Measurements from ENCODE around the gene NOLC1.

NOLC1 gene
- total RNA-seq = 99.3 to 307 (median 122) reads per million in 4 experiments

- peak; percentile 99 for DNase-seq
Observed at GRCh38 chr10:102151774-102152544, at the start of gene NOLC1. Gene NOLC1 (plus strand): TSS chr10:102152389. CDS start chr10:102152411, 22 bp downstream.

DNA sequence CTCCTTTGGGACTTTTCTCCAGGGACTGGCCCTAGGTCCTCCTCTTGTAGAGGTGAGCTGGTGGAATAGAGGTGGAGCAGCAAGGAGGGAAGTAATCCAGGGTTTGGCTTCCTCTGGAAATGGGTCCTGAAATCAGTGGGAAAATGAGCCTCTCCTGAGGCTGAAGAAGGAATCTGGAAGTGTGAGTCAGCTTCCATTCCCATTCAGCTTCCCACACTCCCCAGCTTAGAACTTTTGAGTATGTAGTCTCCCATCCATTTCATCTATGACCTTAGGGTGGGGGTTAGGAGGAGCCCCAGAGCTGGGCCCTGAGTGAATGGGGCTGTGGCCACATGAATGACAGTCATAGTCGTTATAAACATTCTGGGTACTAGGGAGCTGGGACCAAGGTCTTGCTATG is 49.8 kb upstream of the NOLC1 start:
- no peak for DNase-seq

GRCh38 chr10:102106998-102107397 is 45.2 kb upstream of the NOLC1 start:
- DNase-seq = no peak

- DNase-seq = no peak
Observed at GRCh38 chr10:102109166-102110116, 42.7 kb upstream of the NOLC1 start.

GRCh38 chr10:102111276-102111675 is 40.9 kb upstream of the NOLC1 start:
- no peak for DNase-seq

DNA sequence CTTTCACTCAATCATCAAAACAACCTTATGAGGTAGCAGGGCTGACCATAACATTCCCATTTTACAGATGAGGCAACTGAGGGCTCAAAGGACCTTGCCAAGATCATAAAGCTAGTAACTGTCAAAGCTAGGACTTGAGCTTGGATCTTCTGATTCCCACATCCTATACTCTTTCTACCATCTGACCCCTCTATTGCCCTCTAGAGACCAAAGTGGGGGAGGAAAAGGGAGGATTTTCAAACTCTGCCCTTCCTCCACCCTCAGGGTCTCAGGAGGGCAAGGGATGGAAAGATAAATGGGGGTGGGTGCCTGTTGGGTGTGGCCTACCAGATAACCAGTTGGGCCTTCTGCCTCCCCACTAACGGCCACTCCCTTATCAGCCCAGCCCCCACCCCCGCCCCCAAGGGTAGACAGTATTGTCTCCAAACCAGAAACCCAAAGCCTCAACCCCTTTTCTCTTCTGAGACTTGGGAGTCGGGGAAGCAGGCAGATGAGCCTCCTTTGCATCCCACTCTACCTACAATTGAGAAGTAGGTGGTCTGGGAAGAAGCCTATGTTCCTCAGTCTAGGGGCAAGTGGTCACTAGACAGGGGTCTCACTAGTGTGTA is 39.9 kb upstream of the NOLC1 start:
- no peak for DNase-seq

DNA sequence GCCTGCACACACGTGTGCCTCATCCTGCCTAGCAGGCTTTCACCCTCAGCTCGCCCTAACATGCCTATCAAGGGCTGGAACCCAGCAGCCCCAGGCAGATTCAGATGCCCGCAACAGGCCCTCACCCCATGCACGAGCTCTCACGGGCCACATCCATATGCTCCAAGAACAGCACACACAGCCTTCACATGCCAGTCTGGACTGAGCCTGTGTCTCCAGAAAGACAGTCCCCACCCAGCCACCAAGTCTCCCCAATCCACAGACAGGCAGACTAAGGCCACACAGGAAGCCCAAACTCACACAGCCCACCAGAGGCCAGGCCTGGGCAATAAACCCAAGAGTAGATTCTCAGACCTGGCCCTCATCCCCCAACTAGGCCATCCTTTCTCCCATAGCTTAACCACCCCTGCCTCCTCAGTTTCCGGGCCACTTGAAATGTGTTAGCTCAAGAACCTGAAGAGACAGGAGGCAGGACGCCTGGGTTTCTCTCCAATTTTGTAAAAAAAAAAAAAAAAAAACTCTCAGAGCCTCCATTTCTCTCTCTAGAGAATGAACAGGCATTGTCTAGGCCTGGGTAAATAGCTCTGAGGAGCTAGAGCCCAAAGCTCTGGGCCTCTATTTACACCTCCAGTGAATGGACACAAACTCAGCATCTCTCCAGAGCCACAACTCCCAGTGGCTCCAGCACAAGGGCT is 38.8 kb upstream of the NOLC1 start:
- no peak for DNase-seq

- no peak for DNase-seq
Observed at GRCh38 chr10:102113956-102114857, 38.0 kb upstream of the NOLC1 start.

- DNase-seq = peak; percentile 80
Observed at GRCh38 chr10:102114861-102115618, 37.1 kb upstream of the NOLC1 start.

DNA sequence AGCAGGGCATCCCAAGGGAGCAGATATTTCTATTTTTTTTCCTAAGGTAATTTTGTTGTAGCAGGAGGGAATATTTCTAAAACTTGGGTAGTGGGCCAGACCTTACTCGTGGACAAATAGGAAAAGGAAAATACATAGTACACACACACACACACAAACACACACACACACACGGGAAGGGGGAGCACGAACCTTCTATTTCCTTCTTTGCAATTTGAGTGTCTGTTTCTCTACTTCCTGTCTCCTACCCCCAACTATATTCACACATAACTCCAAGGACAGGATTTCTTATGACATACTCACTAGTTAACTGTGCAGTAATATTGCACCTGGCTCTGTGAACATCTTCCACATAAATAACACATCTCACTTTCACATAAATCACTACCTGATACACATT is 36.4 kb upstream of the NOLC1 start:
- DNase-seq = no peak

GRCh38 chr10:102116656-102117055 is 35.5 kb upstream of the NOLC1 start:
- no peak for DNase-seq

GRCh38 chr10:102117391-102118159 is 34.6 kb upstream of the NOLC1 start:
- peak; percentile 20 for DNase-seq

- no peak for DNase-seq
Observed at GRCh38 chr10:102118867-102119266, 33.3 kb upstream of the NOLC1 start.

GRCh38 chr10:102119417-102120141 is 32.6 kb upstream of the NOLC1 start:
- DNase-seq = peak; percentile 51

GRCh38 chr10:102120142-102120990 is 31.8 kb upstream of the NOLC1 start, which contains the start of gene LDB1:
Gene LDB1 (minus strand): TSS chr10:102120368. CDS start chr10:102120110, 258 bp downstream.
- DNase-seq = peak; percentile 33

GRCh38 chr10:102120991-102121738 is 31.0 kb upstream of the NOLC1 start:
- no peak for DNase-seq

DNA sequence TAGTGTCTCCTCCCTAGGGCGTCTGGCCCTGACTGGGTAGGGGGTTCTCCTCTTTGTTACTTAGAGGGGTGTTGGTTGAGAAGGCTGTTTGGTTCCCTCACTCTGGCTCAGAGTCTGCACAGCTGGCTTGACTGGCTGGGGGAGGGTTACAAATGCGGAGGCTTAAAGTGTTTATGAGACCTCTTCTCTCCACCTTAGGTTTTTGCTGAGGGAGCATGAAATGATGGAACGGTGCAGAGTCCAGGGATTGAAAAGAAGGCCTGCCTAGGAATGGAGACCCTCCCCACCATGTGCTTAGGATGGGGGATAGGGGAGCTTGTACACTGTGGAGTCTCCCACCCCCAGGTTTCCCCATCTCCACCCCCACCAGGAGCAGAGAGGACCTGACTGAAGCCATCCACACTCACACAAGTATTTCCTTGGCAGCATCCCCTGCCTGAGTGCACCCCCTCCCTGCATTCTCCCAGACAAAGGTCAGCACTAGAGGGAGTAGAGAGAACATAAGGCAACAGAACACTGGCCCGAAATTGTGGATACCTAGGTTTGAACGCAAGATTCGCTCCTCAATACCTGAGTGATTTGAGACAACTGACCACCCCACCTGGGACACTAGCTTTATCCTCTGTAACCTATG is 30.3 kb upstream of the NOLC1 start:
- DNase-seq = no peak

Measured in effector CD8-positive, alpha-beta T cell (primary cell).